HepG2 (cell line): ENCODE results near the gene CLPTM1L. TPM values are rescaled to one million over a fixed set of nuclear protein-coding genes. Genes with fewer than 3 reads are reported as not detected.

Source experiments
- ATF1 ChIP-seq: IDR thresholded peaks from 2 replicates; pipeline ENCODE4 v1.6.1; 2016; ENCODE audit warnings: mild to moderate bottlenecking, control low read depth
- E2F1 ChIP-seq: sonication (generic); formaldehyde crosslinking; IDR thresholded peaks from 2 replicates; pipeline ENCODE4 v1.5.0; 2020; ENCODE audit warnings: missing genetic modification reagents
- GPN1 ChIP-seq: sonication (generic); formaldehyde crosslinking; IDR thresholded peaks from 2 replicates; pipeline ENCODE4 v1.5.1; 2020; ENCODE audit warnings: missing genetic modification reagents, borderline replicate concordance
- HNRNPLL ChIP-seq: fragments of 200-400 bp; formaldehyde crosslinking; IDR thresholded peaks from 2 replicates; pipeline ENCODE4 v1.6.1; 2017; ENCODE audit warnings: mild to moderate bottlenecking, low read depth, low read length; ENCODE audit not compliant: poor library complexity, severe bottlenecking
- ISL2 ChIP-seq: sonication (generic); formaldehyde crosslinking; IDR thresholded peaks from 2 replicates; pipeline ENCODE4 v1.5.0; 2020; ENCODE audit warnings: missing genetic modification reagents
- MTF2 ChIP-seq: sonication (generic); formaldehyde crosslinking; IDR thresholded peaks from 2 replicates; pipeline ENCODE4 v1.5.0; 2020; ENCODE audit warnings: missing genetic modification reagents, borderline replicate concordance
- MYC ChIP-seq: sonication (generic); formaldehyde crosslinking; IDR thresholded peaks from 2 replicates; pipeline ENCODE4 v1.9.0; 2021; ENCODE audit warnings: missing genetic modification reagents, borderline replicate concordance
- PAX8 ChIP-seq: sonication (generic); formaldehyde crosslinking; IDR thresholded peaks from 2 replicates; pipeline ENCODE4 v1.8.0; 2022; ENCODE audit warnings: mild to moderate bottlenecking, missing genetic modification reagents, borderline replicate concordance
- SRY ChIP-seq: sonication (generic); formaldehyde crosslinking; IDR thresholded peaks from 2 replicates; pipeline ENCODE4 v1.8.0; 2022; ENCODE audit warnings: mild to moderate bottlenecking, missing genetic modification reagents
- YEATS4 ChIP-seq: sonication (generic); formaldehyde crosslinking; IDR thresholded peaks from 2 replicates; pipeline ENCODE4 v1.4.0; 2020; ENCODE audit warnings: missing genetic modification reagents, borderline replicate concordance
- ZNF232 ChIP-seq: sonication (generic); formaldehyde crosslinking; IDR thresholded peaks from 2 replicates; pipeline ENCODE4 v1.4.0; 2020; ENCODE audit warnings: missing genetic modification reagents, borderline replicate concordance
- ZNF251 ChIP-seq: sonication (generic); formaldehyde crosslinking; IDR thresholded peaks from 2 replicates; pipeline ENCODE4 v1.9.0; 2021; ENCODE audit warnings: mild to moderate bottlenecking, missing genetic modification reagents
- ZNF556 ChIP-seq: sonication (generic); formaldehyde crosslinking; IDR thresholded peaks from 2 replicates; pipeline ENCODE4 v1.4.0; 2020; ENCODE audit warnings: mild to moderate bottlenecking, missing genetic modification reagents, borderline replicate concordance
- ZNF598 ChIP-seq: sonication (generic); formaldehyde crosslinking; IDR thresholded peaks from 2 replicates; pipeline ENCODE4 v1.5.1; 2020; ENCODE audit warnings: mild to moderate bottlenecking, missing genetic modification reagents, borderline replicate concordance
- ZNF766 ChIP-seq: sonication (generic); formaldehyde crosslinking; IDR thresholded peaks from 2 replicates; pipeline ENCODE4 v1.5.0; 2020; ENCODE audit warnings: missing genetic modification reagents, borderline replicate concordance
- ZNF773 ChIP-seq: sonication (generic); formaldehyde crosslinking; IDR thresholded peaks from 2 replicates; pipeline ENCODE4 v1.4.0; 2020; ENCODE audit warnings: missing genetic modification reagents, borderline replicate concordance
- ZNF777 ChIP-seq: sonication (generic); formaldehyde crosslinking; IDR thresholded peaks from 2 replicates; pipeline ENCODE4 v1.4.0; 2020; ENCODE audit warnings: missing genetic modification reagents
- polyA plus RNA-seq, 8 experiments: library from polyadenylated mRNA; depleted of rRNA in 3 of 8; stranded (reverse) in 7 of 8; unstranded in 1 of 8; fragments of >200 nt; fragmentation: Illumina TruSeq in 4 of 8; extraction: Trizol in 4 of 8; gene quantifications; 2 replicates each; pipeline versions ENCODE4 v1.2.1 to v1.2.3, GENCODE V29; 2011 to 2016; ENCODE audit warnings: low read depth in 4 of 8, missing spikeins in 1 of 8, mixed read lengths in 1 of 8; ENCODE audit not compliant: insufficient read depth in 1 of 8
- total RNA-seq, 5 experiments: library from RNA; depleted of rRNA; stranded (reverse); fragments of >200 nt; fragmentation: Illumina TruSeq; extraction: Trizol; gene quantifications; 2 replicates each; pipeline ENCODE4 v1.2.3, GENCODE V29; 2016; ENCODE audit warnings: low read depth in 1 of 5
- TF ChIP-seq, protein P1 (sequence below): sonication (generic); formaldehyde crosslinking; IDR thresholded peaks from 2 replicates; pipeline ENCODE4 v1.4.0; 2020; ENCODE audit warnings: low read depth, mild to moderate bottlenecking, missing genetic modification reagents
- TF ChIP-seq, protein P2 (sequence below): sonication (generic); formaldehyde crosslinking; IDR thresholded peaks from 2 replicates; pipeline ENCODE4 v1.4.0; 2020; ENCODE audit warnings: missing genetic modification reagents
- TF ChIP-seq, protein P3 (sequence below): sonication (generic); formaldehyde crosslinking; IDR thresholded peaks from 2 replicates; pipeline ENCODE4 v1.4.0; 2020; ENCODE audit warnings: mild to moderate bottlenecking, missing genetic modification reagents

The CLPTM1L gene
- total and polyA plus RNA-seq, 2 of the 13 experiments (the other 11 are each of a cell fraction or from before 2014, with no cell fraction given) = 80.3 to 124 TPM

GRCh38 chr5:1385395-1386273 lies 40.7 kb upstream of the CLPTM1L start (continued):
- TF ChIP-seq, protein P1, sequence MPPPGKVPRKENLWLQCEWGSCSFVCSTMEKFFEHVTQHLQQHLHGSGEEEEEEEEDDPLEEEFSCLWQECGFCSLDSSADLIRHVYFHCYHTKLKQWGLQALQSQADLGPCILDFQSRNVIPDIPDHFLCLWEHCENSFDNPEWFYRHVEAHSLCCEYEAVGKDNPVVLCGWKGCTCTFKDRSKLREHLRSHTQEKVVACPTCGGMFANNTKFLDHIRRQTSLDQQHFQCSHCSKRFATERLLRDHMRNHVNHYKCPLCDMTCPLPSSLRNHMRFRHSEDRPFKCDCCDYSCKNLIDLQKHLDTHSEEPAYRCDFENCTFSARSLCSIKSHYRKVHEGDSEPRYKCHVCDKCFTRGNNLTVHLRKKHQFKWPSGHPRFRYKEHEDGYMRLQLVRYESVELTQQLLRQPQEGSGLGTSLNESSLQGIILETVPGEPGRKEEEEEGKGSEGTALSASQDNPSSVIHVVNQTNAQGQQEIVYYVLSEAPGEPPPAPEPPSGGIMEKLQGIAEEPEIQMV (CRISPR knock-in tag) = 0 out of 2 replicates have a peak, but pooled peaks have one; percentile 36
- TF ChIP-seq SRY (CRISPR knock-in tag) (no peak), PAX8 (no peak), HNRNPLL (no peak), MYC (CRISPR knock-in tag) (peak; percentile 59; the same call in 1 of the 2 replicates), ZNF598 (peak; percentile 26; the same call in 1 of the 2 replicates), ZNF251 (no peak), MTF2 (0 out of 2 replicates have a peak, but pooled peaks have one; percentile 1), ATF1 (no peak), GPN1 (CRISPR knock-in tag) (0 out of 2 replicates have a peak, but pooled peaks have one; percentile 28), E2F1 (CRISPR knock-in tag) (0 out of 2 replicates have a peak, but pooled peaks have one; percentile 28), ZNF773 (0 out of 2 replicates have a peak, but pooled peaks have one; percentile 30), ZNF556 (CRISPR knock-in tag) (no peak), ISL2 (CRISPR knock-in tag) (0 out of 2 replicates have a peak, but pooled peaks have one; percentile 32), YEATS4 (CRISPR knock-in tag) (peak; percentile 64), ZNF766 (CRISPR knock-in tag) (0 out of 2 replicates have a peak, but pooled peaks have one; percentile 28), ZNF232 (CRISPR knock-in tag) (0 out of 2 replicates have a peak, but pooled peaks have one; percentile 41), ZNF777 (CRISPR knock-in tag) (peak; percentile 60; the same call in 1 of the 2 replicates)
- TF ChIP-seq, protein P2, sequence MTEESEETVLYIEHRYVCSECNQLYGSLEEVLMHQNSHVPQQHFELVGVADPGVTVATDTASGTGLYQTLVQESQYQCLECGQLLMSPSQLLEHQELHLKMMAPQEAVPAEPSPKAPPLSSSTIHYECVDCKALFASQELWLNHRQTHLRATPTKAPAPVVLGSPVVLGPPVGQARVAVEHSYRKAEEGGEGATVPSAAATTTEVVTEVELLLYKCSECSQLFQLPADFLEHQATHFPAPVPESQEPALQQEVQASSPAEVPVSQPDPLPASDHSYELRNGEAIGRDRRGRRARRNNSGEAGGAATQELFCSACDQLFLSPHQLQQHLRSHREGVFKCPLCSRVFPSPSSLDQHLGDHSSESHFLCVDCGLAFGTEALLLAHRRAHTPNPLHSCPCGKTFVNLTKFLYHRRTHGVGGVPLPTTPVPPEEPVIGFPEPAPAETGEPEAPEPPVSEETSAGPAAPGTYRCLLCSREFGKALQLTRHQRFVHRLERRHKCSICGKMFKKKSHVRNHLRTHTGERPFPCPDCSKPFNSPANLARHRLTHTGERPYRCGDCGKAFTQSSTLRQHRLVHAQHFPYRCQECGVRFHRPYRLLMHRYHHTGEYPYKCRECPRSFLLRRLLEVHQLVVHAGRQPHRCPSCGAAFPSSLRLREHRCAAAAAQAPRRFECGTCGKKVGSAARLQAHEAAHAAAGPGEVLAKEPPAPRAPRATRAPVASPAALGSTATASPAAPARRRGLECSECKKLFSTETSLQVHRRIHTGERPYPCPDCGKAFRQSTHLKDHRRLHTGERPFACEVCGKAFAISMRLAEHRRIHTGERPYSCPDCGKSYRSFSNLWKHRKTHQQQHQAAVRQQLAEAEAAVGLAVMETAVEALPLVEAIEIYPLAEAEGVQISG (CRISPR knock-in tag) = peak; percentile 35; the same call in 1 of the 2 replicates
- TF ChIP-seq, protein P3, sequence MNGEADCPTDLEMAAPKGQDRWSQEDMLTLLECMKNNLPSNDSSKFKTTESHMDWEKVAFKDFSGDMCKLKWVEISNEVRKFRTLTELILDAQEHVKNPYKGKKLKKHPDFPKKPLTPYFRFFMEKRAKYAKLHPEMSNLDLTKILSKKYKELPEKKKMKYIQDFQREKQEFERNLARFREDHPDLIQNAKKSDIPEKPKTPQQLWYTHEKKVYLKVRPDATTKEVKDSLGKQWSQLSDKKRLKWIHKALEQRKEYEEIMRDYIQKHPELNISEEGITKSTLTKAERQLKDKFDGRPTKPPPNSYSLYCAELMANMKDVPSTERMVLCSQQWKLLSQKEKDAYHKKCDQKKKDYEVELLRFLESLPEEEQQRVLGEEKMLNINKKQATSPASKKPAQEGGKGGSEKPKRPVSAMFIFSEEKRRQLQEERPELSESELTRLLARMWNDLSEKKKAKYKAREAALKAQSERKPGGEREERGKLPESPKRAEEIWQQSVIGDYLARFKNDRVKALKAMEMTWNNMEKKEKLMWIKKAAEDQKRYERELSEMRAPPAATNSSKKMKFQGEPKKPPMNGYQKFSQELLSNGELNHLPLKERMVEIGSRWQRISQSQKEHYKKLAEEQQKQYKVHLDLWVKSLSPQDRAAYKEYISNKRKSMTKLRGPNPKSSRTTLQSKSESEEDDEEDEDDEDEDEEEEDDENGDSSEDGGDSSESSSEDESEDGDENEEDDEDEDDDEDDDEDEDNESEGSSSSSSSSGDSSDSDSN (CRISPR knock-in tag) = peak; percentile 40; the same call in 1 of the 2 replicates
